H9 (cell line): ENCODE measurements around the gene GABRE. TPM values are rescaled to one million over a fixed set of nuclear protein-coding genes. Genes with fewer than 3 reads are reported as not detected.

Experiments
- DNase-seq: peaks from one replicate; pipeline ENCODE4 v3.0.0-alpha.2; 2017
- H2AFZ ChIP-seq: one replicate; pipeline ENCODE4 v1.6.1; 2013; ENCODE audit warnings: mild to moderate bottlenecking, low read length, control low read depth, moderate library complexity
- H2AK5ac ChIP-seq: 2 replicates; pipeline ENCODE4 v1.6.1; 2013; ENCODE audit warnings: low read length, control low read depth, mixed read lengths; ENCODE audit not compliant: insufficient read length
- H2BK120ac ChIP-seq: one replicate; pipeline ENCODE4 v1.6.1; 2013; ENCODE audit warnings: low read depth, mild to moderate bottlenecking, low read length, control low read depth, inconsistent platforms; ENCODE audit not compliant: poor library complexity, severe bottlenecking
- H2BK12ac ChIP-seq: 2 replicates; pipeline ENCODE4 v1.6.1; 2013; ENCODE audit warnings: low read length, control low read depth, mixed read lengths, low read depth; ENCODE audit not compliant: insufficient read length
- H2BK15ac ChIP-seq: 2 replicates; pipeline ENCODE4 v1.6.1; 2013; ENCODE audit warnings: low read depth, low read length, control low read depth
- H2BK20ac ChIP-seq: one replicate; pipeline ENCODE4 v1.6.1; 2013; ENCODE audit warnings: low read depth, mild to moderate bottlenecking, low read length, control low read depth, inconsistent platforms; ENCODE audit not compliant: poor library complexity, severe bottlenecking
- H2BK5ac ChIP-seq: 2 replicates; pipeline ENCODE4 v1.6.1; 2013; ENCODE audit warnings: low read length, control low read depth, mixed read lengths; ENCODE audit not compliant: insufficient read length
- H3K14ac ChIP-seq: 2 replicates; pipeline ENCODE4 v1.6.1; 2013; ENCODE audit warnings: low read length, control low read depth; ENCODE audit not compliant: insufficient read depth
- H3K18ac ChIP-seq: 2 replicates; pipeline ENCODE4 v1.6.1; 2013; ENCODE audit warnings: low read depth, mild to moderate bottlenecking, mixed read lengths, low read length, control low read depth; ENCODE audit not compliant: insufficient read length
- H3K23ac ChIP-seq: 2 replicates; pipeline ENCODE4 v1.6.1; 2013; ENCODE audit warnings: low read length, control low read depth, mixed read lengths, low read depth; ENCODE audit not compliant: insufficient read length
- H3K23me2 ChIP-seq: 2 replicates; pipeline ENCODE4 v1.6.1; 2013; ENCODE audit warnings: low read depth, mild to moderate bottlenecking, mixed read lengths, low read length, control low read depth; ENCODE audit not compliant: insufficient read length, poor library complexity, severe bottlenecking
- H3K27ac ChIP-seq: 2 replicates; pipeline ENCODE4 v1.5.1; 2013; ENCODE audit warnings: low read length, control low read depth, mixed read lengths, low read depth; ENCODE audit not compliant: insufficient read length
- H3K27me3 ChIP-seq: 2 replicates; pipeline ENCODE4 v1.6.1; 2013; ENCODE audit warnings: low read length, control low read depth, inconsistent platforms; ENCODE audit not compliant: insufficient read depth
- H3K4ac ChIP-seq: 2 replicates; pipeline ENCODE4 v1.6.1; 2013; ENCODE audit warnings: low read depth, mild to moderate bottlenecking, control low read depth, inconsistent platforms, low read length, moderate library complexity
- H3K4me1 ChIP-seq: 2 replicates; pipeline ENCODE4 v1.6.1; 2013; ENCODE audit warnings: low read length, control low read depth, inconsistent platforms; ENCODE audit not compliant: insufficient read depth
- H3K4me2 ChIP-seq: 2 replicates; pipeline ENCODE4 v1.6.1; 2013; ENCODE audit warnings: low read length, control low read depth, mixed read lengths; ENCODE audit not compliant: insufficient read length, insufficient read depth
- H3K56ac ChIP-seq: 2 replicates; pipeline ENCODE4 v1.6.1; 2013; ENCODE audit warnings: low read depth, mild to moderate bottlenecking, mixed read lengths, low read length, control low read depth; ENCODE audit not compliant: insufficient read length
- H3K79me1 ChIP-seq: 2 replicates; pipeline ENCODE4 v1.6.1; 2013; ENCODE audit warnings: low read depth, mild to moderate bottlenecking, moderate library complexity, low read length, control low read depth, inconsistent platforms; ENCODE audit not compliant: insufficient read depth, poor library complexity, severe bottlenecking
- H3K79me2 ChIP-seq: 2 replicates; pipeline ENCODE4 v1.6.1; 2013; ENCODE audit warnings: low read length, control low read depth, inconsistent platforms; ENCODE audit not compliant: insufficient read depth
- H3K9ac ChIP-seq: 2 replicates; pipeline ENCODE4 v1.6.1; 2013; ENCODE audit warnings: low read length, control low read depth, mixed read lengths; ENCODE audit not compliant: insufficient read length; ENCODE audit errors: extremely low read depth
- H3K9me3 ChIP-seq: one replicate; pipeline ENCODE4 v1.6.1; 2013; ENCODE audit warnings: low read depth, low read length, inconsistent platforms; ENCODE audit not compliant: control insufficient read depth
- H3T11ph ChIP-seq: one replicate; pipeline ENCODE4 v1.6.1; 2013; ENCODE audit warnings: mild to moderate bottlenecking, low read length, control low read depth, inconsistent platforms
- H4K20me1 ChIP-seq: one replicate; pipeline ENCODE4 v1.6.1; 2013; ENCODE audit not compliant: control insufficient read depth, insufficient read length, insufficient read depth
- H4K5ac ChIP-seq: 2 replicates; pipeline ENCODE4 v1.6.1; 2013; ENCODE audit warnings: low read depth, mild to moderate bottlenecking, mixed read lengths, low read length, control low read depth; ENCODE audit not compliant: insufficient read length
- H4K8ac ChIP-seq: replicated peaks from 2 replicates; pipeline ENCODE4 v1.6.1; 2013; ENCODE audit warnings: low read length, control low read depth, mixed read lengths, low read depth; ENCODE audit not compliant: insufficient read length
- H4K91ac ChIP-seq: 2 replicates; pipeline ENCODE4 v1.6.1; 2013; ENCODE audit warnings: low read depth, mild to moderate bottlenecking, moderate library complexity, mixed read lengths, low read length, control low read depth; ENCODE audit not compliant: insufficient read length
- H3K27ac Mint-ChIP-seq, 3 experiments: 2 replicates in 2 of 3; 3 replicates in 1 of 3; pipeline ENCODE4 v1.8.0; 2020 to 2021; ENCODE audit warnings: mixed read lengths in 3 of 3, mild to moderate bottlenecking in 1 of 3, moderate library complexity in 1 of 3
- H3K27me3 Mint-ChIP-seq: 2 replicates; pipeline ENCODE4 v1.8.0; 2021; ENCODE audit warnings: low read depth, mild to moderate bottlenecking, moderate library complexity, mixed read lengths
- H3K36me3 Mint-ChIP-seq, 3 experiments: 2 replicates in 2 of 3; 3 replicates in 1 of 3; pipeline ENCODE4 v1.8.0; 2020 to 2021; ENCODE audit warnings: low read depth in 3 of 3, mixed read lengths in 3 of 3; ENCODE audit not compliant: insufficient read depth in 1 of 3
- H3K4me1 Mint-ChIP-seq, 2 experiments: 2 replicates each; pipeline ENCODE4 v1.8.0; 2020; ENCODE audit warnings: mixed read lengths in 2 of 2
- H3K4me3 Mint-ChIP-seq, 2 experiments: 2 replicates in 1 of 2; 3 replicates in 1 of 2; pipeline ENCODE4 v1.8.0; 2020 to 2021; ENCODE audit warnings: mild to moderate bottlenecking in 2 of 2, mixed read lengths in 2 of 2, moderate library complexity in 1 of 2
- H3K9me3 Mint-ChIP-seq, 2 experiments: 2 replicates in 1 of 2; 3 replicates in 1 of 2; pipeline ENCODE4 v1.8.0; 2020; ENCODE audit warnings: mild to moderate bottlenecking in 2 of 2, mixed read lengths in 2 of 2, moderate library complexity in 1 of 2
- WGBS: extraction: QIAGEN DNeasy Blood & Tissue Kit; methylation state at CpG from one replicate; pipeline ENCODE4 v1.1.7; 2013; ENCODE audit warnings: missing lambda C conversion rate, low lambda C conversion rate, mixed read lengths; ENCODE audit not compliant: insufficient read length; ENCODE audit errors: extremely low coverage; 5-methylcytosine and 5-hydroxymethylcytosine counted together
- total RNA-seq: library from RNA; stranded (reverse); gene quantifications from 2 replicates; pipeline ENCODE4 v1.2.1, GENCODE V29; 2021
- TF ChIP-seq, protein P1 (sequence below): fragments of 200-600 bp; sonication (generic); conservative IDR thresholded peaks from 3 replicates; pipeline ENCODE4 v1.8.0; 2021; ENCODE audit warnings: antibody characterized with exemption, mild to moderate bottlenecking

The GABRE gene
- total RNA-seq, 1 experiment from 2014 or later: 1.8 TPM

DNA sequence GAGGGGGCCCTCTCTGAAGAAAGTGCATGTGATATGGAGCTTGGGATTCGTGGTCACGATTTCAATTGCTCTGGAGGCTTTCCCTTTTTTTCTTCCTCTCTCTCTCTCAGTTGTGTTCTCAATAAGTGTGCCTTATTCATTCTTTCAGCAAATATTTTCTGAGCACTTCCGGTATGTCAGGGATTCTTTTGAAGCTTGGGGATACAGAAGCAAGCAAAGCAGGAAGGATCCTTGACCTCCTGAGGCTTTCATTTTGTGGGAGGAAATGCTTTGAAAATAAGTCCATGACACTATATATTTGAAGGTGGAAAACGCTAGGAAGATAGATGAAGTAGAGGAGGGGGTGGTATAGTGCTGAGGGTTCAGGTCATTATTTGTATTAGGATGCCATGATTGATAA lies 12.6 kb upstream of the GABRE start:
- Histone ChIP-seq H2BK120ac (no peak overlapping the region), H3K27me3 (no peaks in the 10 kb centered on the region), H4K8ac (no peak overlapping the region), H2BK15ac (no peak overlapping the region), H3K4me2 (no peak overlapping the region), H2AFZ (no peak overlapping the region), H3K4ac (no peak overlapping the region), H3K9me3 (peaks cover 49% of the 10 kb centered on the region), H3K14ac (no peak overlapping the region), H3K23me2 (no peaks in the 10 kb centered on the region), H3K18ac (no peak overlapping the region), H3T11ph (no peak overlapping the region), H4K20me1 (no peaks in the 10 kb centered on the region), H3K27ac (no peak overlapping the region), H3K56ac (no peak overlapping the region), H3K79me1 (no peaks in the 10 kb centered on the region), H3K9ac (no peak overlapping the region), H2BK5ac (no peak overlapping the region), H2BK20ac (no peak overlapping the region), H3K23ac (no peak overlapping the region), H3K4me1 (no peaks in the 10 kb centered on the region), H4K91ac (no peak overlapping the region), H2AK5ac (no peak overlapping the region), H2BK12ac (no peak overlapping the region), H4K5ac (no peak overlapping the region), H3K79me2 (no peaks in the 10 kb centered on the region)
- Mint-ChIP-seq H3K4me1 (0 out of 4 replicates have a peak, but pooled peaks cover 0 to 2% of the 10 kb centered on the region in 2 experiments), H3K4me3 (no peak overlapping the region), H3K27ac (no peak overlapping the region), H3K9me3 (peaks cover 48 to 52% of the 10 kb centered on the region in 2 experiments), H3K36me3 (no peaks in the 10 kb centered on the region; a peak in 3 of 7 replicates), H3K27me3 (no peaks in the 10 kb centered on the region; the same call in 1 of the 2 replicates)
- WGBS: no CpG with 5 or more reads among the region's 4 CpGs
- TF ChIP-seq, protein P1, sequence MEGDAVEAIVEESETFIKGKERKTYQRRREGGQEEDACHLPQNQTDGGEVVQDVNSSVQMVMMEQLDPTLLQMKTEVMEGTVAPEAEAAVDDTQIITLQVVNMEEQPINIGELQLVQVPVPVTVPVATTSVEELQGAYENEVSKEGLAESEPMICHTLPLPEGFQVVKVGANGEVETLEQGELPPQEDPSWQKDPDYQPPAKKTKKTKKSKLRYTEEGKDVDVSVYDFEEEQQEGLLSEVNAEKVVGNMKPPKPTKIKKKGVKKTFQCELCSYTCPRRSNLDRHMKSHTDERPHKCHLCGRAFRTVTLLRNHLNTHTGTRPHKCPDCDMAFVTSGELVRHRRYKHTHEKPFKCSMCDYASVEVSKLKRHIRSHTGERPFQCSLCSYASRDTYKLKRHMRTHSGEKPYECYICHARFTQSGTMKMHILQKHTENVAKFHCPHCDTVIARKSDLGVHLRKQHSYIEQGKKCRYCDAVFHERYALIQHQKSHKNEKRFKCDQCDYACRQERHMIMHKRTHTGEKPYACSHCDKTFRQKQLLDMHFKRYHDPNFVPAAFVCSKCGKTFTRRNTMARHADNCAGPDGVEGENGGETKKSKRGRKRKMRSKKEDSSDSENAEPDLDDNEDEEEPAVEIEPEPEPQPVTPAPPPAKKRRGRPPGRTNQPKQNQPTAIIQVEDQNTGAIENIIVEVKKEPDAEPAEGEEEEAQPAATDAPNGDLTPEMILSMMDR: no peak
- DNase-seq: no peak
